HG02970 (cell line): ENCODE results near the gene LSAMP.

Experiments used
- ATAC-seq: cut with Tn5 transposase; IDR thresholded peaks from one replicate; pipeline ENCODE4 v1.9.1; 2021; ENCODE audit warnings: mild to moderate bottlenecking, moderate library complexity, moderate number of reproducible peaks; ENCODE audit not compliant: unreplicated experiment, low FRiP score

LSAMP gene

GRCh38 chr3:115922681-115923347, 522.5 kb downstream of the LSAMP start:
- ATAC-seq: no peak

DNA sequence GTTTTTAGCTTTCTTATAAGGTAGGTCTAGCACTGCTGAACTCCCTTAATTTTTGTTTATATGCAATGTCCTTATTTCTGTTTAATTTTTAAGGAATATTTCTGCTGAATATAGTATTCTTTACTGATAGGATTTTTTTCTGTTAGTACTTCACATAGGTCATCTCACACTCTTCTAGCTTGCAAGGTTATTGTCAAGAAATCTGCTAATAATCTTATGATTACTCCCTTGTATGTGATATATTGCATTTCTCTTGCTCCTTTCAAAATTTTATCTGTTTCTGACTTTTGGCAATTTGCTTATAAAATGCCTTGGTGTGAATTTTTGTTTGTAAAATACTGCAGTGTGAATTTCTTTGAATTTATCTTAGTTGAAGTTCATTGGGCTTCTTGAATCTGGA, 523.6 kb downstream of the LSAMP start:
- no peak for ATAC-seq

- ATAC-seq: no peak
Measured at GRCh38 chr3:115918900-115919299, 526.4 kb downstream of the LSAMP start.

DNA sequence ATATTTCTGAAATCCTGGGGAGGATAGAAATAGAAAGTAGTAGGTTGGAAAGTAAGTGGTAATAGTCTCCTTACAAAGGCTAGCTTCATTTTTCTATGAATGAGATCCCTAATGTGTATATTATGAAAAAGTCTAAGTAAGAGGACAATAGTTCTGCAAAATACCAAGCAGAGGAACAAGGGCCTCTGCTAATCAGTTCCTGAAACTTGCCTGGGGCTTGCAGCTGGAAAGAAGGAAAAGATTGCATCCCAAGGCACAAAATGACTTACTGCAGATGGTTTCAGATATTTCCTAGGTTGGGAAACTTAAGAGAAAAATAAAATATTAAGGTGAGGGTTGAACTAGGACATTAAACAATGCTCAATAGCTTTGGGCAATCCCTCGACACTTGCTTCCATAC, 528.4 kb downstream of the LSAMP start:
- no peak for ATAC-seq

DNA sequence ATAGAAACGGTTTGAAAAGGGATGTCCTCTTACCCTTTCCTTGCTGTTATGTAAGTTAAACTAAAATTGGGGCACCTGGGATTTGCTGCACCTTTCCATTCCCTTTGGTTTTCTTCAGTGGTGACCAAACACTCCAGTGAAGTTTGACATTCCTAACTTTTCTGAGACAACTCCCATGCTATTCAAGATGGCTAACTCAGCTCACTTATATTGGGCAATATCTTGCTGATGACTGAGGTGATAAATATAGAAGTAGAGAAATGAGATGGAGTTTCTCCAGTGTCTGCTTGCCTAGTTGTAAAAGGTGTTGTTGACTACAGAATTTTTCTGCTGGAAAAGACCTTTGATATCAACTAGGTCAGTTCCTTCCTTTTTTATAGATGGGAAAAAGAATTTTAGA, 530.2 kb downstream of the LSAMP start:
- no peak for ATAC-seq

GRCh38 chr3:115913069-115913686, 532.1 kb downstream of the LSAMP start:
- no peak for ATAC-seq

- ATAC-seq: no peak
Measured at GRCh38 chr3:115912372-115912771, 532.9 kb downstream of the LSAMP start.

- ATAC-seq: no peak
Measured at GRCh38 chr3:115905871-115906270, 539.4 kb downstream of the LSAMP start.

DNA sequence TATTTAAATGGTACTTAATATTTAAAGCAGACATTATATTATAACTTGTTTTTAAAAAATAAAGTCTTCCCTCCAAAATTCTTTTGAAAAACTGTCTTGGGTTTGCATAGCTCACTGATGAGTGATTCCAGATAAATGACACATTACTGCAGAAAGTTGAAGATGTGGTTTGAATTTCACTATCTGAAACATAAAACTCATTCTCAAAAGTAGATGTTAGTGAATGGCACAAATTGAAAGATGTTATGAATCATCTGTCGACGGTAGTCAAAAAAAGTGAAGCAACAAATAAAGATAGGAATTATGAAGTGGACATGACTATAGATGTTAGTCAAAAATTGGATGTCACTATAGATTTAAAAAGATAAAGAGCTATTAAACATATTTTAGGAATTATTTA, 541.4 kb downstream of the LSAMP start:
- ATAC-seq: no peak

DNA sequence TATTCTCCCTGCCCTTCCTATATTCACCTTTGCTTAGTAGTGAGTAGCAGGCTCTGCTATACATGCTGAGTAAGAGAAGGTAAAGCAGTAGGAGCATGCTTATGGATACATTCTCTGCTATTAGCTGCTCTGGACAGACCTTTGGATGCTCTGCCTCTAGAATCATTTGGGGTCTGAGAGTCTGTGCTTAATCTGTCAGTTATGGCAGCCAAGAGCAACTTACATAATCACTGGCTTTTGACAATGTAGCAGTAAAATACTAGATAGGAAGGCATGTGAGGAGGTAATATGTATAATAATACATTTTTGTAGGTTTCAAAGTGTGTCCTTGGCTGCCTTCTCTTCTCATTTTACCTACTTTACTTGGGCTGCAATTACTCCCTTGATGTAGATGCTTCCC, 544.3 kb downstream of the LSAMP start:
- ATAC-seq: no peak

DNA sequence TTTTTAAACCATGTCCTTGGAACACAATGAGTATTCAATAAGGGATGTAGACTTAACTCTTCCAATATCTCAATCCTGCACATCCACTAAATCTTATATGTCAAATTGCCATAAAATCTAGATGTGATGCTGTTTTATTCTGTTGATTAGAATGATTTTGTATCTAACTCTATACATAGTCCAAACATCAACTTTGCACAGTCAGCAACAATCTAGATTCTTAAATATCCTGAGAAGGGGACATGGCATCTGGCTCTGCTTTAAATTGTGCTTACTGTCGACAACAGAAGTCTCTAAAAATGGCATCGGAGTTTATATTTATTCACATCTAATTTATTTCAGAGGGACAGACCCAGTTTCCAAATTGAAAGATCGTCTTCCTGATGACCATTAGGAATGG, 545.8 kb downstream of the LSAMP start:
- ATAC-seq: no peak

DNA sequence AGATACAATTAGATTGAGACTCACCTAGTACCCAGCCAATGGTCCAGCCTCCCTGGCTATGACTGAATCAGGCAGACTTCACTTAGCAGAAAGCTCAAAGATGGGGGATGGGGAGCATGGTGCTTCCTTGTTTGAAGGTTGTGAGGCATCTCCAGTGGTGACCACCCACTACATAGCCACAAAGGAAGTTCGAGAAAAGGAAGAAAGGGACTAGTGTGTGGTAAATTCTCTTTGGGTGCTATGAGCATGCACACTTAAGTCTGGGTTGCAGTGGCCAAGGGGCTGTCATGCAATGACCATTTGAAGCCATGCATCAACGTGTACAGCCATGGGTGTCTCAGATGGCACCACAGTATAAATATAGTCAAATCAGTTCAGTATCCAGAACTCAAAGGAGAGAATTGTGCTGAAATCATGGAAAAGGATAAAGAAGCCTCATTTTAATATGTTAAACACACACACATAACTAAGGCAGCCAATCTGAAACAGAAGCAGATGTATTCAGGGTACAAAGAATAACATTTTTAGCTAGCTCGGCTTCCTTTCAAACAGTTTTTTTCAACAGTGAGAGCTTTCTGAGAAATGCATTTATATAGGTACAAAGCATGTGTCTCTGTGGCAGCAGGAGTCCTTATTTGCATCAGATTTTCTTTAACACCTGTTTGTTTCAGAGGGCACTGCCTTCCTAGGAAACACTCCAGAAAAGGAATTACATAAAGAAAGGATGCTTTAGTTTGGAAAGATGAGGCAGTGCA, 546.5 kb downstream of the LSAMP start:
- no peak for ATAC-seq

- no peak for ATAC-seq
Measured at GRCh38 chr3:115891006-115891636, 554.2 kb downstream of the LSAMP start.

- no peak for ATAC-seq
Measured at GRCh38 chr3:115890579-115890978, 554.7 kb downstream of the LSAMP start.

DNA sequence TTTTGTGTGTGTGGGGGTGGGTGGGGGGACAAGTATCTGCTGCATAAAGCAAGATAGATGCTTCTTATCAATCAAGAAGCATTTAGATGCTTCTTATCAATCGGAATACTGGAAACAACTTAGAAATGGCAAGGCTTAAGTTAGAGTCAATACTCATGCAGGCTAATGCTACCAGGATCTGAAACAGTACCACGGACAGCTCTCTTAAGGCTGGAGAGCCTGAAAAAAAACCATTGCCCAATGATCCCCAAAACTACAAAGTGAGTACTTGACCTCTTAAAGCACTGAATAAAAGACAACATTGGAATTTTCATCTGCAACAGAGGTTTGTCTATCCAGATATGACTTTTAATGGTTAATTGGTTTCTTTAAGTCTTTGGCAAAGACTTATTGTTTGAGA, 559.7 kb downstream of the LSAMP start:
- no peak for ATAC-seq

GRCh38 chr3:115877615-115877899, 567.7 kb downstream of the LSAMP start:
- ATAC-seq: no peak

DNA sequence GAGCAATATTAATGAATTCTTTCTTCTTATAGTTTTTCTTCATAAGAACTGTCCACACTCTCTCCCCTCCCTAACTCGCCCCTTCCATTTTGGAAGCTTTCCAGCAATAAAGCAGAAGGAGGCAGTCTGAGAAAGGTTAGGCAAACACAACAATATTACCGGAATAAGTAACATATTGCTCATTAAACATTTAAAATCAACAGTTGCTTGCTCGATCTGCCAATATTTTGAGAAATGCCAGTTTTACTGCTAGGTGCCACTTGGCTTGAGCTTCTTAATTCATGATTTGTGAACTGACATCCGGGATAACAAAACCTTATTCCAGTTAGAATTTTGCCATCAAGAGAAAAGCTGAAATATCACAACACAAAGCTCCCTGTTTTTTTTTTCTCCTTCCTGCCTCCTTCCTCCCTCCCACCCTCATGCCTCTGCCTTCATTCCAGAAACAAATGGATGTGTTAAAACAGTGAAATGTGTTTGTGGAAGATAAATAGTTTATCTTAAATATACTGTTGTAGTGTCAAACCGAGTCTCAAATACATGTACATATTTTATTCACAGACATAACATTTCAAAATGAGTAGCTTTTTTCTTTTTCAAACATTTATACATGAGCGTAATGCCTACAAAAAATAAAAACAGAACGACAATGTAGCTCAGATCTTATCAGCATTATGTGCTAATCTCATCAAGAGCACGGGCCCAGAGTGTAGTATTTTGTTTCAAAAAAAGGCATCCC, 568.2 kb downstream of the LSAMP start:
- ATAC-seq: no peak

DNA sequence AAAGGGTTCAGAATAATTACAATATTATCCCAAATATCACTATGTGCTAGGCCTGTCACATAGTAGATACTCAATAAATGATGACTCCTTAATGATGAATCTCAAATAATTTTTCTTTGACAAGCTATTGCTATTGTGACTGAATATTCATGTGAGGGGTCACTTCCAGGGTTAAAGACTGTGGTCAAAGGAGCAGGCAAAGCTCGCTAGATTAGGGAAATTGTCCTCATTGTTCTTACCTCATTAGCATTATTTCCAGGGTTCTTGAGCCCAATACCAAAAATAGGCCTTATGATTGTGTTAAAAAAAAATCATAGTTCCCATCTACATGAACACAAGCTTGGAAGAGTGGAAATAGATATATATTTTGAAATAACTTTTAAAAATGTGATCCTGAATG, 569.8 kb downstream of the LSAMP start:
- no peak for ATAC-seq

DNA sequence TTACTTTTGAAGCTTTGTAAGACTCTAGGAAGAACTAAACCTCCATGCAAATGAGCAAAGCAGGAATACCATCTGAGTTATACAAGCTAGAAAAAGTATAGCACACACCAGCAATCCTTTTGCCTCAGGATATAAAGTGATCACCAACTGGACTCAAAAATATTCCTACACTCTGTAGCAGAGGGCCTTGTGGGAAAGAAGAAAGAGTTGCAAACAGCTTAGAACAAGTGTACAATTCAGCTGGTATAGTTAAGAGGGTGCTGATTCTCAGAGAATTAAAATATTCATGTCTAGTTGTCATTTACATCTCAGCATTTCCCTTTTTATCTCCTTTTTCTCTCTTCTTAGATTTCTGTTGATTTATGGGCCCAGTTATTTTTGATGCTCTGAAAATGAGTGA, 573.6 kb downstream of the LSAMP start:
- ATAC-seq: no peak

DNA sequence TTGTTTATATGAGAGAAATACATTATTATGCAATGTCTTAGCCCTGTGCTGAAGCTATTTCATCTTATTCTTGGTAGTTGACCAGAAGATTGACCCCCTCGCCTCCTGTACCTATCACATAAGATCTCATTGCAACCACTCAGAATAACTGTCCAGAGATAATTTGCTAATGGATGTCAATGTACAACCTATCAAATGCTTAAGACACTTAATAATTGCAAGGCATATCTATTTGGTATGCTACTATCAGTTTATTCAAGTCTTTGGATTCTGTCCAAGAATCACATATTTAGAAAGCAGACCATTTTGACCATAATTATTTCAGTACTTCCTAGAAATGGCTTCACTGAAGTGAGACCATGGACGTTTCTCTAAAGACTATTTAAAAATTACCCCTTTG, 580.4 kb downstream of the LSAMP start:
- ATAC-seq: no peak

- no peak for ATAC-seq
Measured at GRCh38 chr3:115862849-115863248, 582.4 kb downstream of the LSAMP start.
